GM04503 (cell line): Measurements from ENCODE around the gene PLSCR4.

Source experiments
- DNase-seq: peaks from one replicate; pipeline ENCODE4 v3.0.0-alpha.2; 2012; ENCODE audit warnings: low read depth

Gene PLSCR4

DNA sequence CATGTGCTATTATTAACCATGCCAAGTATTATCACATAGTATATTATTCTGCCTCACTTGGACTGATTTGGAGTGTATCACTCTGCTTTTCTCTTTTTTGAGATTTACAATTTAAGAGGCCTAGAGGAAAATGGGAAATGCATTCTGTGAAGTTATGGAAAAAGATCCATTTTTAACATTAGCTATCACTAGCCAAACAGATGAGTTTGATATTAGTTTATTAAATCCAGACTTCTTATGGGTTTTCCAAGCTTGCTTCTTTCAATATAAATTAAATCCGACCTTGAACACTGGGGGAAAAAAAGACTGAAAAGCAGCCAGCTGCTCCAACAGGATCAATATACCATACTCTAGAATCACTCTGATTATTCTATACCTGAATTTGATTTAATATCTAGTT is 59.9 kb downstream of the PLSCR4 start:
- no peak for DNase-seq

DNA sequence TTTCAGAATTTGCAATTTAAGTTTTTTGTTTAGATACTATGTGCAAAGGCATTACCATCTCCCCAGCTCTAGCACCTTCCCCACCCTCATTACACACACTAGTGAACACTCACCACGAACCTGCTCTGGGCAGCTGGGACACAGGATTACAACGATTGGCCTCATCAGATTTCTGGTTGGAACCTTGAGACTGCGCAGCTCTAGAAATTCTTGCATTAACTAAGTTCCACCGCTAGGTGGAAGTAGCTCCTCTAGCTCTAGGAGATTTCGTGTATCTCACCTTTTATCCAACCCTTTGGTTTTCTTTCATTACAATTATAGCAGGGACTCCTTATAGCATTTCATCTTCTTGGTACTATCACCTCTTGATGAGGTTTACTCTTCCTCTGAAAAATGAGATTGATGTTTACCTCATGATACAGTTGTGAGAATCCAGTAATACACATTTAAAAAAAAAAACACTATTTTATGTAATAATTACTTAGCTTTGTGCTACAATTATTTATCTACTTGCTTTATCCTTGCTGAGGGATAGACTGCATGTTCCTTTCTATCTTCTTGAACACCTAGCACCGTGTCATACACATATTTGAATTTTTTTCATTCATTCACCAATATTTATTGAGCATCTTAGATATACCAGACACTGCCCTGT is 61.3 kb downstream of the PLSCR4 start:
- no peak for DNase-seq

DNA sequence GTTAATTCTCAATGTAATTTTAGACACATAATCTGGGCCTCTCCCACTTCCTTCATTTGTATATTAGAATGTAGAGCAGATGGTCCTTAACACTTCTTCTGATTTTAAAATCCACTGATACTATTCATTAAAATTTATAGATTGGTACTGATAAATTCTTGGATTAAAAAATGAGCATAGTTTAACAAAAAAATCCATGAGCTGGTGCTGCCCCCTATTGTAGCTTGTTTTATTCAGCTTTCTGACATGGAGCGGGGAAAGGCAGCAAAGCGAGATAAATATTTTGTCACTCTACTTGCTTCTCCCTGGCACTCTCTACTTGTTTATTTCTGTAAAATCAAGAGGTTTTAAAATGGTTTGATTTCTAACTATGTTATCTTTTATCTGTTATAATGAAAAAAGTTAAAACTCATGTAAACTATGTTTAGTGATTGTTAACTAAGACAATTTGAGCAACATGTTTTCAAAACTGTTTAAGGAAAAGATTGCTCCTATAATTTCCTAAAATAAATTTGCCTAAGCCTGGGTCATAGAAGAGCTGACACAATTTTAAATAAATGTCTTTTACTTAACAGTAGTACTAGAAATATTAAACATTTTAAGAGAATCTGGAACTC is 63.5 kb downstream of the PLSCR4 start:
- no peak for DNase-seq

DNA sequence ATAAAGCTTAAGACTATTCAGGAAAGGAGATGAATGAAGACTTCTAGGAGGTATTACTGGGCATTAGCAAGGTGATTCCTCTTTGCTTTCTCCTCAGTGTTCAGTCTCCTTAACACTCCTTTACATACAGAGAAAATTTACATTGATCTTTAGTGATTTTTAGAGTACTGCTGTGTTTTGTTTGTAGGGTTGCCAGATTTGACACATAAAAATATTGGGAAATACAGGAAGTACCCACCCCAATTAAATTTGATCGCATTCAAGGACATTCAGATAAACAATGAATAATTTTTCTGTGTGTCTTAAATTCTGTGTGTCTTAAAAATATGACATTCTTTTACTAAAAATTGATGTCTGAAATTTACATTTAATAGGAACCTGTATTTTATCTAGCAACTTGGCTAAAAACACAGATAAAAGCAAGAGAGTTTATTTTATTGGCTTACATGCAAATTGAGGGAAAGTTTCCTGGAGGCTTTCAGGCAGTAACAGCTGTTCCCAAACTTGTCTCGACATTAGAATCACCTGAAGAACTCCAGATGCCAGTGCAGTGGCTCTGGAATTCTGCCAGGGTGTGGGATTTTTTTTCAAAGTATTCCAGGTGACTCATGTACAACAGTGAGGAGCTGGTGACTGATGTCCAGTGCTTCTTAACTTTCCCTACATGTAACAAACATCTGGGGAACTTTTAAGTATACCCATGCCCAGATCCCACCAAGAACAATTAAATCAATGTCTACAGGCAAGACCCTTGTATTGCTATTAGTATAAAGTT is 66.5 kb downstream of the PLSCR4 start:
- no peak for DNase-seq

DNA sequence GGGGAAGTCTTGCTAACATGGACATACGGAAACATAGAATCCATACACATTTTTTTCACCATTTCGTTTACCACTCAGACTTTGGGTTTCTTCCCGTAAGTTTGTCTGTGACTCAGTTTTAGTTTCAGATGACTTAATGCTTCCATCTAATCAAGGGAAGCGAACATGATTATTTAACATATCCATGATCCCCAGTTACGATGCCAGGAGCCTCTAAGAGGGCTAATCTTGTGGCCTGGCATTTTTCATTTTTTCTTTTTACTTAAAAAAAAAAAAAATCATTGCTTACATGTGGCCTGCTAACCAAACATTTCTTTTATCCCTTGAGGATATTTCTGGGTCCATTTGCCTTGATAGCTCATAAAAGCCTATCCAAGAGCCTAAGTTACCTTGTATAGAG is 69.7 kb downstream of the PLSCR4 start:
- no peak for DNase-seq

DNA sequence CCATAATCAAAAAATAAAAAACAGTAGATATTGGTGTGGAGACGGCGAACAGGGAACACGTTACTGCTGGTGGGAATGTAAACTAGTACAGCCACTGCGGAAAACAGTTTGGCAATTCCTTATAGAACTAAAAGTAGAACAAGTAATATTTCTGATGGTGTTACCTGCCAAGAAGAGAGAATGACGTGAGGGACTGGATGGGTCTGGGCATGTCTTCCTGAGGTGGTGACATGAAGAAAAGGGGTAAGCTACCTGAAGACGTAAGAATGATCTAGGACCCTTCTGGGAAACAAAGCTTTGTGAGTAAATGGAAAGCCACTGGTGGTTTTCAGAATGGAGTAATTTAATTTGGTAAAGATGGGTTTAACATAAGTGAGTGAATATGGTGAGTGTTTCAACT is 70.5 kb downstream of the PLSCR4 start:
- no peak for DNase-seq

DNA sequence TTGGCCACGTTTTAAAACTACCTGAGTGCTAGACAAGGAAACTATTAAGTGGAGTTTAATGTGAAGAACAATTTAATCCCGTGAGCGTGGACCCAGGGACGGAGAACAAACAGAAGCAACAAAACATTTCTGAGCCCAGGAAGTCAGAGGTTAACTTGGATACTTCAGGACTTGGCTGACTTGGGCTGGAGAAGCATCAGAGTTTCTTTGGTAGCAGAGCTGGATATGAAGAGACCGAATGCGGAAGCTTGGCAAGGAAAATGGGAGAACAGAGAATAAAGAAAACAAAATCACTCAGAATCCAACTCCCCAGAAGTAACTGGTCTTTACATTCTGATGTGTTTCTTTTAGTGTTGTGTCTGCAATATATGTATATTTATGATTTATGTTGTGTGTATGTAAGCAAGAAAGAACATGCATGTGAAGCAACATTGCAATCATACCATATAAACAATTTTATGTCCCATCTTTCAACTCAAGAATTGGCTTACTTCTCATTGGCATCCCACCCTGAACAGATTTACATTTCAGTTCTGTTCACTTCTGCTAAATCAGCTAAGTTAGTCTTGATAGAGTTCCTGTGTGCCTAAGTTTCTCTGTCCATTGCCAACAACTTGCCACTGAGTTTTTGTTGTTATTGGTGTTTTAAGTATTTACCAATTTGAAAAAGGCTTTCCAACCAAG is 72.8 kb downstream of the PLSCR4 start:
- DNase-seq = no peak

DNA sequence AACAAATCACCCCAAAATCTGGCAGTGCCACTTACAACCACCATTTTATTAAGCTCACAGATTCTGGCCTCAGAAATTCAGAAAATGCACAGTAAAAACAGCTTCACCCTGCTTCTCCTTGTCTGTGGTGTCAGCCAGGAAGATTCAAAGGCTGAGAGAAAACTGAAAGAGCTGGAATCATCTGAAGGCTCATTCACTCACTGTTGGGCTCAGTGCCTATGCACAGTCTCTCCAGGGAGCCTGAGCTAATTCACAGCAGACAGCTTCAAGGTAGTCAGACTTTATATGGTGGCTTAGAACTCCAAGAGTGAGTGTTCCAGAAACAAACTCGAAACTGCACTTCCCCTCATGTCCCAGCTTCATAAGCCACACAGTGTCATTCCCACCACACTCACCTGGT is 73.4 kb downstream of the PLSCR4 start:
- DNase-seq = no peak

DNA sequence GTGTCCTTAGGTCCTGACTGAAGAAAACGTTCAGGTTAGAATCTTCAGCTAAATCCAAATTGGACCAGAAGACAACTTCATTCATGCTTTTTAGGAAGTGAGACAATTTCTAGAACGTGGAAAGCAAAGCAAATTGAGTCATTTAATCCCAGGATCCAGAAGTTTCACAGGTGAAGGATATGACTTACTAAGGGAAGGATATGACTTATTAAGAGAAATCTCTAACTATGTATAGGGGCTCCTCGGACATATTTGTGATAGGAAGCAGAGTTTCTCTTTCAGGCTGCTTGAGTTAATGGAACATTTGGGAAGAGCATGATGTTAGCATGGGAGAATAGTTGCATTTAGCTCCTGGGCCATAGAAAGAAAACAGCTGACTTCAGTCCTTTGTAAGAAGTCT is 73.8 kb downstream of the PLSCR4 start:
- no peak for DNase-seq

DNA sequence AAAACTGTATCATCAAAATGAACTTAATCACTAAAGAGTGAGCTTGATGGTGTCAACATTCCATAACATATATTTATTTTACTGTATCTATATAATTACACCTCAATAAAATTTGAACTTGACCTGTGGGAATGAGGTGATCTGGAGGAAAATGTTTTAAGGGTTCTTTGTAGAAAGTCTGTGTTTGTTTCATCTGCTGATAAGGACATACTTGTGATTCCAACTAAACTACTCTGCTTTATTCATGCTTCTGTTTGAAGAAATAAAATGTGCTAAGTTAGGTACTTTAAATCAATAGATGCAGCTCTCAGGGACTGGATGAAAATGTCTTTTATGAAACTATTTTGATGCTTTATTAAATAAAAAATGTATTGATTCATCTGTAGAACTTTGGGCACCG is 78.3 kb downstream of the PLSCR4 start:
- no peak for DNase-seq

DNA sequence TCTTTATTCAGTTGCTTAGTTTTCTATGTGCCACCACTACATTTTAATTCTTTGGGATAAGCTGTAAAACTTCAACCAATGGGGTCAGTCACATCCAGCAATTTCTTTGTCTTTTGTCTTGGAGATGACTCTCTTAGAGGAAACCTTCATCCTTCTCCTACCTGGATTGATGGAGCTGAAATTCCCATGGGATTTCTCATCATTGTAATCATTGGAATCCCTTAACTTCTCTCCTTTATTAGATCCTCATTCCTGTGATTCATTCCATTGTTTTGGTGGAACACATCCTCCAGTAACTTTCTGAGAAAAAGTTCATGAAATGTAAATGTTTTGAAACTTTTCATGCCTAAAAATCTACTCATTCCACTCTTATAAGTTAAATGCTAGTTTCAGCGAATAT is 80.3 kb downstream of the PLSCR4 start:
- DNase-seq = no peak

DNA sequence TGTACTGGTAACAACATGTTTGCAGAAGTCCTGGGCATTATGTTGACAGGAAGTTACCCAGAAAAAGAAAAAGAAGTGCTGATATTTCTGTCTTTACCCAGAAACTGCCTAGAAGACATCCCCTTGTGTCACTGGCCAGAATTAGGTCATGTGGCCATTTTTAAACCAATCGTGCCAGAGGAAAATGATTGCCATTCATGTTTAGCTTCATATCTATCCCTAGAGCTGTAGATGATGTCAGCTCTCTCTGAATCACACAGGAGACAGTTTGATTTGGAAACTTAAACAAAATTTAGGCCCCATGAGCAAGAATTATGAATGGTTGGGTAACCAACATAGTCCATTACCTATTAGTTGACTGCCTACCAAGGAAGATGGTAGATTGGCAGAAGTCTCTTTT is 81.0 kb downstream of the PLSCR4 start:
- no peak for DNase-seq

DNA sequence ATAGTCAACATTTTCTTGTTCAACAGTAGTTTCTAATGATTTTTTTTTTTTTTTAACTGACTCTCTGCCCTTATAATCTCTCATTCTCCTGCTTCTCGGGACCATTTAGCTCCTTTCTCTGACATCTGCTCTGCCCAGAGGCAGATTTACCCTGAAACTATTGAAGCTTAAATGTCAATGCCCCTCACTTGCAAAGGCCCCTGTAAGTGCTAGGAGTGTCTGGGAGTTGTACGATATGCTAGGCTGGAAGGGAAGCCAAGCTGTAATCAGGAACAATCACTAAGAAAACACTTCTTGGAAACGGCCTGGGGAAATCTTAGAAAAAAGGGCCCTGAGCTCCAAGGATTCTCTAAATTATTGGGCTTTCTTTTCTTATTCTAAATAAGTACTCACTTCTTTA is 84.1 kb downstream of the PLSCR4 start:
- DNase-seq = no peak

DNA sequence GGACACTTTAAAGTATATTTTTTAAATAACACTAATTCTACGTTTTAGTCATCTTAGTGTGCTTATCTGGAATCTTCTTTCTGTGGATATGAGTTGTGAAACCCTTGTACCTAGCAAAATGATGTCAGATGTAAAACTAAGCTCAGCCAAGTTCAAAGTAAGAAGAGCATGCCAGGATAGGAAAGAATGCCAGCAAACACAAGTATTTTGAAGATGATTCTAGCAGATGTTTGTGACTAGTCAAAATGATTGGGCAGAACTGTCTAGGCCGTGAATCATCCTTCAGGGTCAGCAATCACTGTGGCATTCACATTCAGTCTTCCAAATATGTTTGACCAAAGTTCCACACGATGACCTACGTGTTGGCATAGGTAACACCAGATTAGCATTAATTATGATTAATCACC is 84.5 kb downstream of the PLSCR4 start:
- peak; percentile 91 for DNase-seq

DNA sequence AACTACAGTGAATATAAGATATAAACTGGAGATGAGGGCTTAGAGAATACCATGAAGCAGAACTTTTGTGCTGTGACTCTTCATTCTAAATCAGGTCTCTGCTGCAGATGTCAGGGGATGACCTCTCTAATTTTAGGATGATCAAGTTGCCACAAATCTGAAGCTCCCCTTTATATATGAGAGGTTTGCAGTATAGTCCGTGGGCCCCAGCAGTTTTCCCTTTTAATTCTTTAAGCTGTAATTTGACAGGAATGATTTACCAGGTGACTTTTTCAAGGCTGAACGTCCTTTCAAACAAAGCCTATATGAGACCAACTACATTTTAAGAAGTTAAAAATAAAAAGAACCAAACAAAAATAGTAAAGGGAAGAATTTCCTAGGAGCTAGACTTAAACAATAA is 85.0 kb downstream of the PLSCR4 start:
- no peak for DNase-seq

DNA sequence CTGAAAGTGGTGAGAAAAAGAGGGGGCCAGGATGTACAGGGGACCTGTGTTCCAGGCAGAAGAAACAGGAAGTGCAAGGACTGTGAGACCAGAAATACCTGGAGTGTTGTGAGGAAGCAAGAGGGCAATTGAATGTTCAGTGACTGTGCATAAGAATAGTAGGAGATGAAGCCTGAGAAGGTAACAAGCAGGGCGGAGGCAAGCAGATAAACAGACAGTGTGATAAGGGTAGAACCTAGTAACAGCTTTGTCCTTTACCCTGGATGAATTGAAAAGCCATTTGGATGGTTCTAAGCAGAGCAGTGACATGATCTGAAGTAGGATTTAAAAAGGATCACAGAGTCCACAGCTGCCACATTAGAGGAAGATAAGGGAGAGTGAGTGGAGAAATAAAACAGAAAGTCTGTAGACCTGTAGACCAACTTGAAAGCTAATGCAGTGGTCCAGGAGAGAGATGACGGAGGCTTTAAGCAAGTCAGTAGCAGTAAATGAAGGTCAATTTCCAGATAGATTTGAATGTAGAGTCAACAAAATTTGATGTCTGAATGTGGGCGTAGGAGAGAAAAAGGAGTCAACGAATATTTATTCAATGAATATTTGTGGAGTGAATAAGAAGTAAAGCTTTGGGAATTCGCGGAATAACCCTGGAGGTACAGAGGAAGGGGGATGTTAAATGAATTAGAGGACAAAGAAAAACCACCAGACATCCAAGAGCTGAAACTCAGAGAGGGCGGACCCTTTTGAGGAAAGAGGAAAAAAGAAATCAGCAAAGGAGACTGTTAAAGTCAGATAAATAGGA is 85.7 kb downstream of the PLSCR4 start:
- DNase-seq = no peak

DNA sequence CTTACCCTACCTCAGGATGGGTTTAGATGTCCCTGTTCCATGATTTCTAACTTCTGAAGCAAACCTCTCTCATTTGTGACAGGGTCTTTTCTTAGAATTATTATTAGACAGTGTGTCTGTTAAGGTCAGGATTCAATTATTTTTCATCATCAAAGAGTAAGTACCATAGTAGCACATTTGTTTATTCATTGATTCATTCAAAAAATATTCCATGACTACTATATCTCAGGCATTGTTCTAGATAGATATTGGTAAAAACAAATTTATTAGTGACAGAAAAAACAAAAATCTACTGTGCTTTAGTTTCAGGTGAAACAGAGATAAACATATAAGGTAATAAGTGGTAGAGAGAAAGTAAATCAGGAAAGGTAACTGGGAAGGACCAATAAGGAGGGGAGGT is 86.4 kb downstream of the PLSCR4 start:
- DNase-seq = no peak

DNA sequence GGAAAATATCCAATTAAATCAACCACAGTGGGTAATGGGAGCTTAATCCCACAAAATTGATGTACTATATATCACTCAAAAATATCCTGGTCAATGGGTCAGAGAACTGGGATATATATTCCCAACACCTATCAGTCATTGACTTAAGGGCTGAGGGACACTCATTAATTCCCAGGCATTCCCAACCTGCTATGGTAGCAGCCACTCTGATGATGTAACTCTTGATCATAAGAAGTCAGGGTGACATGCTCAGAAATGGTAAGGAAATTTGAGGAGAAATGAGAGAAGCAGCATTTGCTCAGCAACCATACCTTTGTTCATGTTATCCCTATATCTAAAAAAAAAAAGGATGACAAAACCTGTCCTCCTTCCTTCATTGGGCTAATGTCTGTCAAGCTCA is 86.8 kb downstream of the PLSCR4 start:
- no peak for DNase-seq

DNA sequence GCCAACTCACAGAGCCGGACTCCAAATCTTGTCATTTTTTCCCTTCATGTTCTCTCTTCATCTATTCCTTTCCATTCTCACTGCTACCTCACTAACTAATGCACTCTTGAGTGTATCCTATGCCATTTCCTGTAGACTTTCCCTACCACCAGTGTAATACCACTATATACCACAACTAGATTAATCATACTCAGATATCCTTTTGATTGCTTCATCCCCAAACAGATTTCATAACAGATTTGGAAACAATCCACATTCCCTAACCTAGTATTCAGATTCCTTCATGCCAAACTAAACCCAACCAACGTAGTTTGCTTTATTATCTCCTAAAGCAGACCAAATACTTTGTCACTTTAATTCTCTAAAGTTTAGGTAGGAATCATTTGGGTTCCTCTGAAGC is 87.3 kb downstream of the PLSCR4 start:
- DNase-seq = peak; percentile 92

DNA sequence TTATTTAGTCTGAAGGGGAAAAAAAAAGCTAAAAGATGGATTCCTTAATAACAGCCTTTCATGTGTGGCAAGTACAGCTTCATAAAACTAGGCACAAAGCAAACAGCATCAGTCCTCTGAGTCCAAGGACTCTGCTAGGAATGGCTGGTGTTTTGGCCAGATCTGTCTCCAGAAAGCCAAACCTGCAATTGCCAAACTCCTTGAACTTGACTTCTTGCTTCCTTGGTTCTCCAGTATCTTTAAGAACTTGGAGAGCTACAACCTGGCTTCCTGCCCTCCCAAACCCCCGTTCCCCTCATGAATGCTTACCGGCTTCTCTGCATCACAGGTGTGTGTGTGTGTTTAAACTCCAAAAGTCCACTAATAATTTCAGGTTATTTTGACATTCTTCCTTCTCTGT is 88.3 kb downstream of the PLSCR4 start:
- no peak for DNase-seq

DNA sequence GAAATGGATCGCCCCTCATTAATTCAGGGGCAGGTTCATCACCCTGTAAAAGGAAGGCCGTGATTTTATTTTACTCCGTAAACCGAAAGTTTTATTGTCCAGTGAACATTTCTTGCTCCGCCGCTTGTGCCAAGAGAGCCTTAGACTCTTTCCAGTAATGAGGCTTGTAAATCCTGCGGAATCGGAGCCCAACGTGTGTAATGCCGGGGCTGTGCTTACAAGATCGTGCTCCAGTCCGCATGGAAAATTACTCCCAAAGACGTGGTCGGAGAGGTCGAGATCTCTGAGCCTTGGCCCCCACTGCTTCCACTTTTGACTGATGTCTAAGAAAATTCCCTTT is 89.3 kb downstream of the PLSCR4 start:
- peak; percentile 41 for DNase-seq

DNA sequence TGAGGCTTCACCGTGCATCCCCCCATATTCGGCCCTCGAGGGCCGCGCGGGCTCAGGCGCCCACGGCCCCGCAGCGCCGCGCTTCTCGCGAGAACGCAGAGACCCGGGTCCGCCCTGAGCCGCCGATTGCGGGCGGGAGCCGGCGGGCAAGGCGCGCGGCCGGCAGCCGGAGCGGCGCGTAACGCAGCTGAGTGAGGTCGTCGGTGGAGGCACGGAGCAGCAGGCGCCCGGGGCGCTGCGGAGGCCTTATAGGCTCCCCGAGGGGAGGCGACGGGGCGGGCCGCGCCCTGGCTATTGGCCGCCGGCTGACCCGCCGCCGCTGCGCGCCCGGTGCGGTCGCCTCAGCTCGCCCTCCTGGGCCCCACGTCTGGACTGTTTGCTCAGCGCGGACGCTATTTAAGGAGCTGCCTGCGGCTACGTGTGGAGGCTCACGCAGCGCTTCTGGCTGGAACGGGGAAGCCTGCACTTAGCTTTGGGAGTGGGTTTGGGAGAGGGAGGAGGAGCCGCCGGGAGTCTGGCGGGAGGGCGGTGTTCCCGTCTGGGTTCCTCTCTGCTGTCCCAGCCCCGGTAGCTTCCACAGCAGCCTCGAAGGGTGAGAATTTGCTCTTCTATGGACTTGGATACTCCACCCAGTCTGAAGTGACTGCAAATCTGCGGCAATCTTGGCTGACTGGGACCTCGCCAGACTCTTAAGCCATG is 89.8 kb downstream of the PLSCR4 start, which contains the start of gene PLOD2:
TSS of gene PLOD2 (minus strand) at position 221 of the 699 bp plus-strand sequence. CDS start at position 26, 195 bp downstream.
- peak; percentile 32 for DNase-seq
